Measurements from ENCODE around the gene BCAS3. TPM values are rescaled to one million over a fixed set of nuclear protein-coding genes. Genes with fewer than 3 reads are reported as not detected.

The BCAS3 gene
- total and polyA plus RNA-seq, 4 donors, result 5.8 to 24.6 (median 10.1) TPM

GRCh38 chr17:60952747-60953146 lies 275.1 kb downstream of the BCAS3 start:
- 96% methylated on average over 3 of the region's 3 CpGs for WGBS
- TF ChIP-seq FOXA1 (IDR thresholded peaks at IDR 0.05), result no peak
- no peak for TF ChIP-seq CTCF (IDR thresholded peaks at IDR 0.05; ENCODE audit: low read depth, low read length, missing input control)
- TF ChIP-seq ATF3 (IDR thresholded peaks at IDR 0.05), result no peak
- TF ChIP-seq HNF4G (IDR thresholded peaks at IDR 0.05), result no peak
- TF ChIP-seq HNF4A (conservative IDR thresholded peaks at IDR 0.05), result no peak
- TF ChIP-seq EGR1 (IDR thresholded peaks at IDR 0.05; ENCODE audit: low read depth in 2 of 2), result no peak
- TF ChIP-seq MAX (IDR thresholded peaks at IDR 0.05), result no peak
- TF ChIP-seq NR2F2 (IDR thresholded peaks at IDR 0.05), result no peak
- no peak for TF ChIP-seq RAD21 (IDR thresholded peaks at IDR 0.05)
- no peak for TF ChIP-seq TAF1 (conservative IDR thresholded peaks at IDR 0.05)
- TF ChIP-seq SP1 (IDR thresholded peaks at IDR 0.05), result no peak
- no peak for TF ChIP-seq JUND (IDR thresholded peaks at IDR 0.05)
- TF ChIP-seq YY1 (IDR thresholded peaks at IDR 0.05), result no peak
- no peak for TF ChIP-seq GABPA (IDR thresholded peaks at IDR 0.05 in 1 of 2, conservative IDR thresholded peaks at IDR 0.05 in 1 of 2)
- no peaks in the 10 kb centered on the region for H3K9me3 ChIP-seq (ENCODE audit: control insufficient read depth in 4 of 4, low read length in 3 of 4)
- H3K27ac ChIP-seq (ENCODE audit: low read depth in 1 of 2, low read length in 2 of 2), result no peak overlapping the region
- no peak overlapping the region for H3K4me3 ChIP-seq (ENCODE audit: low read depth in 1 of 3, low read length in 3 of 3)
- DNase-seq (ENCODE audit: low spot score), result no peak
- H3K27me3 ChIP-seq (ENCODE audit: control insufficient read depth in 4 of 4, insufficient read depth in 4 of 4, low read length in 3 of 4), result no peaks in the 10 kb centered on the region
- no peaks in the 10 kb centered on the region for H3K36me3 ChIP-seq (ENCODE audit: control insufficient read depth in 4 of 4, insufficient read depth in 3 of 4, low read depth in 1 of 4, low read length in 3 of 4)
- H3K9ac ChIP-seq (ENCODE audit: low read depth in 1 of 2, low read length in 2 of 2), result no peak overlapping the region
- peaks cover 0 to 1% (median 0%) of the 10 kb centered on the region in 4 donors for H3K4me1 ChIP-seq (ENCODE audit: control insufficient read depth in 4 of 4, insufficient read depth in 4 of 4, low read length in 3 of 4)

GRCh38 chr17:60959011-60959410 lies 281.4 kb downstream of the BCAS3 start:
- Histone ChIP-seq H3K27me3 (ENCODE audit: control insufficient read depth in 4 of 4, insufficient read depth in 4 of 4, low read length in 3 of 4) (no peaks in the 10 kb centered on the region), H3K36me3 (ENCODE audit: control insufficient read depth in 4 of 4, insufficient read depth in 3 of 4, low read depth in 1 of 4, low read length in 3 of 4) (peaks cover 0 to 5% (median 1%) of the 10 kb centered on the region in 4 donors), H3K9ac (ENCODE audit: low read depth in 1 of 2, low read length in 2 of 2) (no peak overlapping the region), H3K4me1 (ENCODE audit: control insufficient read depth in 4 of 4, insufficient read depth in 4 of 4, low read length in 3 of 4) (no peaks in the 10 kb centered on the region), H3K27ac (ENCODE audit: low read depth in 1 of 2, low read length in 2 of 2) (no peak overlapping the region), H3K9me3 (ENCODE audit: control insufficient read depth in 4 of 4, low read length in 3 of 4) (peaks cover 0 to 5% (median 2%) of the 10 kb centered on the region in 4 donors), H3K4me3 (ENCODE audit: low read depth in 1 of 3, low read length in 3 of 3) (no peak overlapping the region)
- TF ChIP-seq CTCF (IDR thresholded peaks at IDR 0.05; ENCODE audit: low read depth, low read length, missing input control), result no peak
- TF ChIP-seq FOXA2 (IDR thresholded peaks at IDR 0.05), result no peak
- WGBS, result 91% methylated on average over 2 of the region's 2 CpGs
- no peak for DNase-seq (ENCODE audit: low spot score)

GRCh38 chr17:60959696-60960095 lies 282.0 kb downstream of the BCAS3 start:
- no peaks in the 10 kb centered on the region for H3K4me1 ChIP-seq (ENCODE audit: control insufficient read depth in 4 of 4, insufficient read depth in 4 of 4, low read length in 3 of 4)
- H3K9me3 ChIP-seq (ENCODE audit: control insufficient read depth in 4 of 4, low read length in 3 of 4), result peaks cover 0 to 5% (median 2%) of the 10 kb centered on the region in 4 donors
- H3K27me3 ChIP-seq (ENCODE audit: control insufficient read depth in 4 of 4, insufficient read depth in 4 of 4, low read length in 3 of 4), result no peaks in the 10 kb centered on the region
- no peak overlapping the region for H3K27ac ChIP-seq (ENCODE audit: low read depth in 1 of 2, low read length in 2 of 2)
- no peak overlapping the region for H3K4me3 ChIP-seq (ENCODE audit: low read depth in 1 of 3, low read length in 3 of 3)
- peaks cover 0 to 5% (median 1%) of the 10 kb centered on the region in 4 donors for H3K36me3 ChIP-seq (ENCODE audit: control insufficient read depth in 4 of 4, insufficient read depth in 3 of 4, low read depth in 1 of 4, low read length in 3 of 4)
- no peak overlapping the region for H3K9ac ChIP-seq (ENCODE audit: low read depth in 1 of 2, low read length in 2 of 2)
- DNase-seq (ENCODE audit: low spot score), result no peak
- no peak for TF ChIP-seq RAD21 (IDR thresholded peaks at IDR 0.05)
- TF ChIP-seq CTCF (IDR thresholded peaks at IDR 0.05; ENCODE audit: low read depth, low read length, missing input control), result no peak
- peak; percentile 82 for TF ChIP-seq NR2F2 (IDR thresholded peaks at IDR 0.05)
- no peak for TF ChIP-seq REST (IDR thresholded peaks at IDR 0.05)
